NCI-H2081 treated with DMSO at 0.1 percent for 48 hours (cell line): ENCODE data around the gene C16orf46.
"Not testable (repeated sequence)": the region's sequence is repeated elsewhere in the genome, so short reads cannot be mapped to it uniquely, and the experiment has no call there.

Experiments used
- DNase-seq: peaks from one replicate; lab custom pipeline; 2025; lab: John Stamatoyannopoulos, UW

The C16orf46 gene, protein sequence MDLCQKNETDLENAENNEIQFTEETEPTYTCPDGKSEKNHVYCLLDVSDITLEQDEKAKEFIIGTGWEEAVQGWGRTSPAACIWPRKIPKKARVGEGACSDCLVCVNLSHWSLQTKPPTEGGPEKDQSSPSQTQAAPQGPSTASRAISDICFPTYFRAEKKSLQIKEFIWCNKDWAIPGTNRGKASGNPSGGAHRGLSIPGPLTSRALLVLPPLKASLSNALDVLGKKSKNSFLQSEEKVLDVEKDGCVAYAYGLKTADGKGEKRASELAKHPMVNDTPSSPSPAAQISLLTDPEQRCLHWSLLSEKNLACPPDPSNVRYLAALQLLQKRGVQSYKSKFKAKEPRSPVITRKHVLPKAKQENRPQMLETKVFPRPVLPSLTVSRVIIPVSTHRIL

DNA sequence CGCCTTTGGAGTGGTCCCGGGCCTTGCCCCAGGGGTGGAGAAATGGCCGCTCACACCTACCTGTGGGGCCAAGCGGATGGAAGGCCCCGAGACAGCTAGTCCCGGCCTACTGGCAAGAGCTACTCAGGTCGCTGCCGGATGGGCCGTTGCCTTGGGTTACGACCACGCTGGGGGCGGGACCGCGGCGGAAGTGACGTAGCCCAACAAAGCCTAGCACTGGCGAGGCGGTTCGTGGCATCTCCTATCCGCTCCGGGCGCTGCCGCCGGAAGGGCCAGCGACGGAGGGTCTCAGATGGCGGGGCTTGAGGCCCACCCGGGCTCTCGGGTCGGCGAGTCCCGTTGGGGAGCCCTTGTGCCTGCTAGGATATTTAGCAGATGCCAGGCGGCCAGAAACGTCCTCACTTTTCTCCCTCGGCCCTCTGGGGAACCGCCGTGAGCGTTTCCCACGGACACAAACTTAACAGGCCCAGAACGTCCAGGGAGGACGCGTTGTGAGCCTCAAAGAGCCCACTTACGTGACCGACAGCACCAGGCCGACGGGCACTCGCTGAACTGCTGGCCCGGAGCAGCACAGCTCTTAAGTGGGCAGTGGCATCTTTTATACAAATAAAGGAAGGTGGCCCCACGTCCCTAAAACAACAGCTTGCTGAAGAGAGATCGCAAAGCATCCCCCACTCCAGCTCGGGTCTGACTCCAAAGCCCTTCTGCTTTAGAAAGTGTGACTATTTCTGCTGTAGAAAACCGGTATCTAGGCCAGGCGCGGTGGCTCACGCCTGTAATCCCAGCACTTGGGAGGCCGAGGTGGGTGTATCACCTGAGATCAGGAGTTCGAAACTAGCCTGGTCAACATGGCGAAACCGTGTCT lies at the start of gene C16orf46:
Gene C16orf46 (minus strand): TSS at position 163 of the 865 bp plus-strand sequence. CDS start 13,283 bp downstream, outside the sequence.
- peak; percentile 57 for DNase-seq

DNA sequence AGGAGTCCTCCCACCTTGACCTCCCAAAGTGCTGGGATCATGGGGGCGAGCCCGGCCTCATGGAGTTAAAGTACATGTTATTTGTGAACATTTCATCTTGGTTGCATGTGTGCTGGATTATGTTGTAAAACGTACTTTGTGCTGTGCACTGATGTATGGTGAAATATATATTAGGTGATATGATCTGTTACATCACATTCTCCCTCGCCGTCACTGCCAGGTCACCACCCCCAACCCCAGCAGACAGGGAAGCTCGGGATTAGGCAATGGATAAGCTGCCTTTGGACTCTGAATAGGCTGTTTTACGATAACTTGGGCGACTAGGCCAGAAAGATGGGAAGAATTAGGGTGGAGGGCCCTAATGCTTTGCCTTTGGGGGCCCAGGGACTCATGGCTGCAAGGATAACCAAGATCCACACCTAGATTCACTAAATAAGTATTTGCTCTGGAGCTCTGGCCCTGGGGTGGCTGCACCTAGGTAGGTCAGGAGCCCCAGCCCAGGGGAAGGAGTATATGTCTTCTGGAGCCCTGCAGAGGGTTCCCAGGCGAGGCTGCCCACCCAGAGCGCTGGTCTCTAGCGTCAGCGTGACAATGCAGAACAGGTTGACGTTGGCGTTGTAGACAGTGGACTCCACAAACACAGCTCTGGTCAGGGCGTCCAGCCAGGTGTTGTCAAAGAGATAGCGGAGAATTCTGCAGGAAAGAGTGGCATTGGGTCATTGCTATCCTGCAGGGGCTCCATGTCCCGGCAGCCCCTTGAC lies 46.2 kb upstream of the C16orf46 start:
- DNase-seq: no peak

DNA sequence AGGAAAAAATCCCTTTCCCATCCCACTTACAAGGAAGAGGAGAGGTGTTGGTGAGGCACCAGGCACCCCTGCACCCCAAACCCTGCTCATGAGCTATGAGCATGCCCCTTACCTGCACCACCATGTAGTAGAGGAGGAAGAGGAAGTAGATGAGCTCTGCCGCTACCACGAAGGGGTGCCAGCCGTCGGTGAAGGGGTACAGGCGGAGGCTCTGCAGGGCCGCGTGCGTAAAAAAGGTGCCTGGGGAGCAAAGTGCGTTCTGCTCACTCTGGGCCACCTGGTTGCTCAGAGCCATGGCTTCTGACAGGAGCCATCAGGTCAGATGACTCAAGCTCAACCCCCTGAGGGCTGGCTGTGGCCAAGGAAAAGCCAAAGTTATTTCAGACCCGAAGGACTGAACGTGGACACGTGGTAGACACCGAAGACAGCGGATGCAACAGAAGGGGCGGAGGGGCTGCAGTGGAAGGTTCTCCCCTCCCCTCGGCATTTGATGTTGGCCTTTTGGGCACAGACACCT lies 44.5 kb upstream of the C16orf46 start:
- no peak for DNase-seq

GRCh38 chr16:81117436-81117835 lies 40.4 kb upstream of the C16orf46 start:
- no peak for DNase-seq

DNA sequence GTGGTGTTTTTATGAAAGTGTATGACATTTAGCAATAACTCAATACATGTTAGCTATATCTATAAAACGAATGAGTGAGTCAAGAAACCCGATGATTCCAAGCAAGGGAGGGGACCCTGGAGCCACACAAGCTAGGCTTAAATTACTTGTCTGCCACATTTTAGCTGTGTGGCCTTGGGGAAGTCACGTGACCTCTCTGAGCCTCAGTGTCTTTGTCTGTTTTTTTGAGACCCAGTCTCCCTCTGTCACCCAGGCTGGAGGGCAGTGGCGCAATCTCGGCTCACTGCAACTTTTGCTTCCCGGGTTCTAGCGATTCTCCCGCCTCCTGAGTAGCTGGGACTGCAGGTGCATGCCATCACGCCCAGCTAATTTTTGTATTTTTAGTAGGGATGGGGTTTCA lies 39.2 kb upstream of the C16orf46 start:
- DNase-seq: no peak

DNA sequence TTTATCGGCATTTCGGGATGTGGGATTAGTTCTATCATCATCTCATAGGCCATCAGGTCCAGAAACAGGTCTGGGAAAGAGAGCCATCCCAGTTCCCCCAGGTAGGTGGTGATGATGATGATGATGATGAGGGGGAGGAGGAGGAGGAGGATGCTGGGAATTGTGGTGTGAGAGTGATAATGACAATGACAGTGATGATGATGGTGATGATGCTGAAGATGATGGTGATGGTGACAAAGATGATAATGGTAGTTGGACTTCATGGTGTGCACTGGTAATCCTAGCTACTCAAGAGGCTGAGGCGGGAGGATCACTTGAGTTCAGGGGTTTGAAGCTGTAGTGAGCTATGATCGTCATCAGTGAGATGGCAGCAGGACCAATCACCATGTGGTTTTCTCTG lies 35.4 kb upstream of the C16orf46 start:
- DNase-seq: no peak

- not testable (repeated sequence) for DNase-seq
Measured at GRCh38 chr16:81109274-81109673, 32.2 kb upstream of the C16orf46 start.

GRCh38 chr16:81107511-81107910 lies 30.5 kb upstream of the C16orf46 start:
- DNase-seq: no peak

DNA sequence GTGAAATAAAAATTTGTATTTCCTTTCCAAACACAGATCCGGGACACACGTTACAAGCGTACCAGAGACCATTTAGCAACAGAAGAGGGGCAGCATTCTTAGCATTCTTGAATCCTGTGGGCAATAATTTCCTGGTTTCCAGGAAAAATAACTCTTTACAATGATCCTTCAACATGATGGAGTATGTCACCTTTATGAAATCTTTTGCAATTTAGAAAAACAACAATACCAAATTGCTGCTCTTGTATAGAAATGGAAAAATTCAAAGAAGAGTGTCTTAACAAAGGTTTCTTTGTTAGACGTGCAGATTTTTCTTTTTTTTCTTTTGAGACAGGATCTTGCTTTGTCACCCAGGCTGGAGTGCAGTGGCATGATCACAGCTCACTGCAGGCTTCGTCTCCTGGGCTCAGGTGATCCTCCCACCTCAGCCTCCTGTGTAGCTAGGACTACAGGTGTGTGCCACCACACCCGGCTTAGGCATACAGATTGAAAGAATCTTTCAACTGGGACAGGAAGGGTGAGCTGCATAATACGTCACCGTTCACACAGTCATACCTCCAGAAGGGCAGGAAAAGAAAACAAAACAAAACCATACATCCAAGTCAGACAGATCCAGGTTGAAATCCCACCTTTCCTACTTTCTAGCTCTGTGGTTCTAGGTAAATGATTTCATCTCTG lies 29.9 kb upstream of the C16orf46 start:
- DNase-seq: no peak

DNA sequence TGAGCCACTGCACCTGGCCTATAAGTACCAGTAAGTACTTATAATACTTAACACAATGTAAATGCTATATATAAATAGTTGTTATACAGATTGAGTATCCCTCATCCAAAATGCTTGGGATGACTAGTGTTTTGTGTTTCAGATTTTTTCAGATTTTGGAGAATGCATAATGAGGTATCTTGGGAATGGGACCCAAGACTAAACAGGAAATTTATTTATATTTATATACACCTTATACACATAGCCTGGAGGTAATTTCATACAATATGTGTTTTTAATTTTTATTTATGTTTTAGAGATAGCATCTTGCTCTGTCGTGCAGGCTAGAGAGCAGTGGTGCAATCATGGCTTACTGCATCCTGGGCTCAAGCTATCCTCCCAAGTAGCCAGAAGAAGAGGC lies 28.9 kb upstream of the C16orf46 start:
- DNase-seq: no peak

DNA sequence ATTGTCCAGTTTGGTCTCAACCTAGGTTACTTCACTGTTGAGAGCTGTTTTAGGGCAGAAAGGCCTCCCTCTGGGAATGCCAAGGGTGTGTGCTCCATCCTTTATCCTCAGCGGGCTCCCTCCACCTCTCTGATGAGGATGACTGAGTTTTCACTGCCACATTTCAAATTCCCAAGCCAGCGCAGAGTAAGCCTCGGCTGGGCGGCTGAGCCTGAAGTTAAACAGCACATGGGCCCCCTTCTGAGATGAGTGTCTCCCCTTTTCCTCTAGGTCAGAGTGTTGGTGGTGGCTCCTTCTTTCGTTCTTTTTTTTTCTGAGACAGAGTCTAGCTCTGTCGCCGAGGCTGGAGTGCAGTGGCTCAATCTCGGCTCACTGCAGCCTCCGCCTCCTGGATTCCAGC lies 24.7 kb upstream of the C16orf46 start:
- no peak for DNase-seq

DNA sequence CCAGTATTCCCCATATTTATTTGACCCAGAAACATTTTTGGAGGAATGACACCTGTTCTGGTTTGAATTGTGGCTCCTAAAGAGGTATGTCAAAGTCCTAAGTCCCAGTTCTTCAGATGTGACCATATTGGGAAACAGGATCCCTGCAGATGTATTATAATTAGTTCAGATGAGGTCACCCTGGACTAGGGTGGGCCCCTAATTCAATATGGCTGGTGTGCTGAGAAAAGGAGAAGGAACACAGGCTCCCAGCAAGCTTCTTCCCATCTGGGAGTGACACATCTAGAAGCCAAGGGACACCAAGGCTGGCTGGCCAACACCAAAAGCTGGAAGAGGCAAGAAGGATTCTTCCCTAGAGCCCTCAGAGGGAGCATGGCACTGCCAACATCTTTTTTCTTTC lies 22.9 kb upstream of the C16orf46 start:
- DNase-seq: no peak

- DNase-seq: no peak
Measured at GRCh38 chr16:81097230-81097629, 20.2 kb upstream of the C16orf46 start.

DNA sequence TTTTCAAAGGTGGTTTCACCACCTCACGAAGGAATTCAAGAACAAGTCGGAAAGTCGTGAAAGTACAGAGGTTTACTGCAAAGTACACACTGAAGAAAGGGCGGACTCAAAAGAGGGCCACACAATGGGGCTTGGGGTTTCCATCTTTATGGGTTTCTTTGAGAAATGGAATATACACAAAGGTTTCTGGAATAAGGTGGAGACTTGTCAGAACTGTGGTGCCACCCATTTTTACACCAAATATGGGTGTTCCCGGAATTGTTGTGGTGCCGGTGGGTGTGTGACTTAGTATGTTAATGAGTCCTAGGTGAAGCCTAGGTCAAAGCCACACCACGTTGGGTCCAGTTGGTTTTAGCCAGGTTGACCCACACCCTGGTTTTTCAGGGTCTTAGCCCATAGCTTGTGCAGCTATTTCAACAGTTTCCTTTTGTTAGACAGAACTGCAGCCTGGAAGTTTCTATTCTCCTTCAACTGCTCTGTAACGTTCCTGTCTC lies 19.7 kb upstream of the C16orf46 start:
- DNase-seq: no peak

GRCh38 chr16:81095953-81096714 lies 19.1 kb upstream of the C16orf46 start, which contains the start of gene GCSH:
Gene GCSH, minus strand, starts transcription at chr16:81096395. Its CDS starts 117 bp downstream, at chr16:81096278.
- DNase-seq: peak; percentile 71

GRCh38 chr16:81095653-81095952 lies 18.6 kb upstream of the C16orf46 start:
- DNase-seq: no peak

- DNase-seq: no peak
Measured at GRCh38 chr16:81094771-81095251, 17.8 kb upstream of the C16orf46 start.

DNA sequence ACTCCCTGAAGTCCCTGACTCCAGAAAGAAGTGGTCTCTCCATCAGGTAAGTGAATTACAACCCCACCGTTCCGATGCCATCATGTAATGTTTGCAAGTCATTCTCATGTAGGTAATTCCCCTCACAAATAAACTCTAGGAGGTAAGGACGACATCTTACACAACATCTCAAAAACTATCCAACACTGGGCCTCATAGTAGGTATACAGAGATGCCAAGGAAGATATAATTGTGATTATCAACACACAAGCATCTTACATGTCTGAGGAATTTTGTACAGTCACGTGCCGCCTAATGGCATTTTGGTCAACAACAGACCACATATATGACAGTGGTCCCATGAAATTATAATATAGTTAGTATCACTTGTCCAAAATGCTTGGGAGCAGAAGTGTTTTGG lies 11.8 kb upstream of the C16orf46 start:
- no peak for DNase-seq

DNA sequence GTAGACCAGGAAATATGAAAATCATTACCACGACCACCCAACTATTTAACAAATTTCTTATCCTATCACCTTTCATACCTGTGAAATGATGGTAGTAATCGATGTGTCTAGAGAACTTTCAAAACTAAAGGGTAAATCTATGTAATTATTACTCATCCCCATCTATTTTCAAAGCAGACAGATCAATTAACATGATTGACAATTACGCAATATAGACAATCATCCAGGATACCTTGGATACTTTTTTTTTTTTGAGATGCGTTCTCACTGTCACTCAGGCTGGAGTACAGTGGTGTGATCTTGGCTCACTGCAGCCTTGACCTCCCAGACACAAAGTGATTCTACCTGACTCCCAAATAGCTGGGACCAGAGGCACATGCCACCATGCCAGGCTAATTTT lies 4.0 kb upstream of the C16orf46 start:
- no peak for DNase-seq

- DNase-seq: no peak
Measured at GRCh38 chr16:81080233-81080632, 3.2 kb upstream of the C16orf46 start.
